ENCODE measurements around the gene OR10P1. TPM values are rescaled to one million over a fixed set of nuclear protein-coding genes. Genes with fewer than 3 reads are reported as not detected.
A peak's percentile ranks its signal among the peaks of the same experiment; 100 is the strongest.

The OR10P1 gene
- total and polyA plus RNA-seq, 8 donors = not detected

DNA sequence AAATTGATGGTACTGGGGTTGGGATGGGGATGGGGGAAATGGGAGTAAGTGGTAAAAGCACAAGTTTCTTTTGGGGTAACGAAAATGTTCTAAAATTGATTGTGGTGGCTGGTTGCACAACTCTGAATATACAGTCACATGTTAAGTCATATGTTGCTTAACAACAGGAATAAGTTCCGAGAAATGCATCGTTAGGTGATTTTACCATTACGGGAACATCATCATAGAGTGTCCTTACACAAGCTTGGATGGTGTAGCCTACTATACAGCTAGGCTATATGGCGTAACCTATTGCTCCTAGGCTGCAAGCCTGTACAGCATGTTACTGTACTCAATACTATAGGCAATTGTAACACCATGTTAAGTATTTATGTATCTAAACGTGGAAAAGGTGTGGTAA is 40.0 kb downstream of the OR10P1 start:
- TF ChIP-seq, protein P1, sequence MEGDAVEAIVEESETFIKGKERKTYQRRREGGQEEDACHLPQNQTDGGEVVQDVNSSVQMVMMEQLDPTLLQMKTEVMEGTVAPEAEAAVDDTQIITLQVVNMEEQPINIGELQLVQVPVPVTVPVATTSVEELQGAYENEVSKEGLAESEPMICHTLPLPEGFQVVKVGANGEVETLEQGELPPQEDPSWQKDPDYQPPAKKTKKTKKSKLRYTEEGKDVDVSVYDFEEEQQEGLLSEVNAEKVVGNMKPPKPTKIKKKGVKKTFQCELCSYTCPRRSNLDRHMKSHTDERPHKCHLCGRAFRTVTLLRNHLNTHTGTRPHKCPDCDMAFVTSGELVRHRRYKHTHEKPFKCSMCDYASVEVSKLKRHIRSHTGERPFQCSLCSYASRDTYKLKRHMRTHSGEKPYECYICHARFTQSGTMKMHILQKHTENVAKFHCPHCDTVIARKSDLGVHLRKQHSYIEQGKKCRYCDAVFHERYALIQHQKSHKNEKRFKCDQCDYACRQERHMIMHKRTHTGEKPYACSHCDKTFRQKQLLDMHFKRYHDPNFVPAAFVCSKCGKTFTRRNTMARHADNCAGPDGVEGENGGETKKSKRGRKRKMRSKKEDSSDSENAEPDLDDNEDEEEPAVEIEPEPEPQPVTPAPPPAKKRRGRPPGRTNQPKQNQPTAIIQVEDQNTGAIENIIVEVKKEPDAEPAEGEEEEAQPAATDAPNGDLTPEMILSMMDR (IDR thresholded peaks at IDR 0.05) = no peak
- no peak for ATAC-seq
- Histone ChIP-seq H3K27ac (peak overlapping the region in 1 of 2 donors; percentile 81), H3K4me1 (peaks cover 0 to 33% of the 10 kb centered on the region in 2 donors), H3K4me3 (no peak overlapping the region), H3K9me3 (no peaks in the 10 kb centered on the region), H3K27me3 (peaks cover 0 to 5% of the 10 kb centered on the region in 2 donors), H3K36me3 (no peaks in the 10 kb centered on the region)
- DNase-seq = no peak
- intact Hi-C loops (cut with DNase I) = no loop called here

DNA sequence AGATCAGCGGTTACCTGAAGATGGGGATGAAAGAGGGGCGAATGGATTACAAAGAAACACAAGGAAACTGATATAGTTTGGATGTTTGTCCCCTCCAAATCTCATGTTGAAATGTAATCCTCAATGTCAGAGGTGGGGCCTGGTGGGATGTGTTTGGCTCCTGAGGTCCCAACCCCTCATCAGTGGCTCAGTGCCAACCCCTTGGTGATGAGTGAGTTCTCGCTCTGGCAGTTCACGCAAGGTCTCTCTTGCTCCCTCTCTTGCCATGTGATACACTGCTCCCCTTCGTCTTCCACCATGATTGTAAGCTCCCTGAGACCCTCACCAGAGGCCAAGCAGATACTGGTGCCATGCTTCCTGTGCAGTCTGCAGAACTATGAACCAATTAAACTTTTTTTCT is 43.0 kb downstream of the OR10P1 start:
- intact Hi-C loops (cut with DNase I) = no loop called here

DNA sequence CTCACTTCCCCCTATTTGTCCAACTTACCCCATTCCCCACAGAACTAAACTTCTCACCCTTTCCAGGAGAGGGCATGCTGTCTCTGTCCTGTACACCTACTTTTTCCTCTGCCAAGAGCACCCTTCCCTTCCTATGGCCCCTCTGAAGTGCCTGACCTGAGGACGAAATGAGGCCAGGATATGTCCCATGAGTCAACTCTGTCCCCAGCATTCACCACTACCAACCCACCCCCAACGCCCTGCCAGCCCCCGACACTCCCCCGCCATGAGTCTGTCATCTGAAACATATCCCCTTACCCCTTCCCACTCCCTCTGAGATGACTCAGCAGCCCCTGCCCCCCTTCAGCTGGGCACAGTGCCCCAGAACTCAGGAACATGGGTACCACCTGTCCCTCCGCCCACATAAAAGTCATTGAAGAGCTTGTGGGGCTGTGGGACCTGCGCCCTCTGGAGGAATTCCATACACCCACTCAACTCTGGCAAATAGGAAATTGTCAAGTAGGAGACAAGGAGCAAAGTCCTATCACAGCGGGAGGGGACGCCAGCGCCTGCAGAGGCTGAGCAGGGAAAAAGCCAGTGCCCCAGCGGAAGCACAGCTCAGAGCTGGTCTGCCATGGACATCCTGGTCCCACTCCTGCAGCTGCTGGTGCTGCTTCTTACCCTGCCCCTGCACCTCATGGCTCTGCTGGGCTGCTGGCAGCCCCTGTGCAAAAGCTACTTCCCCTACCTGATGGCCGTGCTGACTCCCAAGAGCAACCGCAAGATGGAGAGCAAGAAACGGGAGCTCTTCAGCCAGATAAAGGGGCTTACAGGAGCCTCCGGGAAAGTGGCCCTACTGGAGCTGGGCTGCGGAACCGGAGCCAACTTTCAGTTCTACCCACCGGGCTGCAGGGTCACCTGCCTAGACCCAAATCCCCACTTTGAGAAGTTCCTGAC is 44.7 kb downstream of the OR10P1 start:
- Histone ChIP-seq H3K36me3 (no peaks in the 10 kb centered on the region), H3K4me3 (peak overlapping the region in 1 of 2 donors; percentile 34), H3K27me3 (peaks cover 0 to 11% of the 10 kb centered on the region in 2 donors), H3K4me1 (peaks cover 0 to 31% of the 10 kb centered on the region in 2 donors), H3K27ac (peak overlapping the region in 1 of 2 donors; percentile 50), H3K9me3 (no peaks in the 10 kb centered on the region)
- ATAC-seq (peak; percentile 89), DNase-seq (peak; percentile 16 to 84 (median 67))
- TF ChIP-seq, protein P1 (IDR thresholded peaks at IDR 0.05) = no peak
- intact Hi-C loops (cut with DNase I) = no loop called here

More for the DNA sequence above, 43.0 kb downstream of the OR10P1 start:
- ATAC-seq (no peak), DNase-seq (peak in 1 of 4 donors; percentile 28)
- Histone ChIP-seq H3K4me3 (no peak overlapping the region), H3K4me1 (peaks cover 0 to 35% of the 10 kb centered on the region in 2 donors), H3K9me3 (no peaks in the 10 kb centered on the region), H3K27ac (no peak overlapping the region), H3K27me3 (peaks cover 0 to 11% of the 10 kb centered on the region in 2 donors), H3K36me3 (no peaks in the 10 kb centered on the region)
- TF ChIP-seq, protein P1 (IDR thresholded peaks at IDR 0.05) = no peak

DNA sequence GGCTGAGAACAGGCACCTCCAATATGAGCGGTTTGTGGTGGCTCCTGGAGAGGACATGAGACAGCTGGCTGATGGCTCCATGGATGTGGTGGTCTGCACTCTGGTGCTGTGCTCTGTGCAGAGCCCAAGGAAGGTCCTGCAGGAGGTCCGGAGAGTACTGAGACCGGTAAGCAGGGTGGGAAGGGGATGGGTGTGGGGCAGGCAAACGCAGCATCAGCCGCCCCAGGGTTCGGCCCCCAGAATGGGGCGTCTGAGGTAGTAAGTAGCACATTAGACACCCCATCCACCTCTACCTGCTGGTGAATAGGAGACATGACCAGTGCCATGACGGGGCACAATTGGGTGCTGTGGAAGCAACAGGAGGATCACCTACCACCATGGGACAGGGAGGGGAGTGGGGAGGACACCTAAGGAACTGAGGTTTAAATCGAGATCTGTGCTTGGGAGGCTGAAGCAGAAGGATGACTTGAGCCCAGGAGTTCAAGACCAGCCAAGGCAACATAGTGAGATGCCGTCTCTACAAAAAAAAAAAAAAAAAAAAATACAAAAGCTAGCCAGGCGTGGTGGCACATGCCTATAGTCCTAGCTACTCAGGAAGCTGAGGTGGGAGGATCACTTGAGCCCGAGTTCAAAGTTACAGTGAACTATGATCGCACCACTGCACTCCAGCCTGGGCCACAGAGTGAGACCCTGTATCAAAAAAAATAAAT is 45.5 kb downstream of the OR10P1 start:
- Histone ChIP-seq H3K36me3 (no peaks in the 10 kb centered on the region), H3K9me3 (no peaks in the 10 kb centered on the region), H3K4me1 (peaks cover 0 to 27% of the 10 kb centered on the region in 2 donors), H3K27me3 (peaks cover 0 to 11% of the 10 kb centered on the region in 2 donors), H3K4me3 (peak overlapping the region in 1 of 2 donors; percentile 34), H3K27ac (peak overlapping the region in 1 of 2 donors; percentile 50)
- ATAC-seq = no peak
- intact Hi-C loops (cut with DNase I) = no loop called here
- DNase-seq = no peak
- TF ChIP-seq, protein P1 (IDR thresholded peaks at IDR 0.05) = no peak

DNA sequence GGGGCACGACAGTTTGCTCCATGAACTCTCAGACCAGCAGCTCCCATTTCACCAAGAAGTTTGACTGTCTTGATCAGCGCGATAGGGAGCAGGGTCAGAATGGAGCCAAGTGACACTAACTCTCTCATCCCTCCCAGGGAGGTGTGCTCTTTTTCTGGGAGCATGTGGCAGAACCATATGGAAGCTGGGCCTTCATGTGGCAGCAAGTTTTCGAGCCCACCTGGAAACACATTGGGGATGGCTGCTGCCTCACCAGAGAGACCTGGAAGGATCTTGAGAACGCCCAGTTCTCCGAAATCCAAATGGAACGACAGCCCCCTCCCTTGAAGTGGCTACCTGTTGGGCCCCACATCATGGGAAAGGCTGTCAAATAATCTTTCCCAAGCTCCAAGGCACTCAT is 47.0 kb downstream of the OR10P1 start:
- Histone ChIP-seq H3K27me3 (peaks cover 0 to 11% of the 10 kb centered on the region in 2 donors), H3K4me1 (peaks cover 0 to 21% of the 10 kb centered on the region in 2 donors), H3K9me3 (no peaks in the 10 kb centered on the region), H3K4me3 (no peak overlapping the region), H3K27ac (no peak overlapping the region), H3K36me3 (no peaks in the 10 kb centered on the region)
- TF ChIP-seq, protein P1 (IDR thresholded peaks at IDR 0.05) = no peak
- DNase-seq (no peak), ATAC-seq (no peak)
- intact Hi-C loops (cut with DNase I) = no loop called here
